IMR-90 (cell line): ENCODE results near the gene MTR. TPM values are rescaled to one million over a fixed set of nuclear protein-coding genes. Genes with fewer than 3 reads are reported as not detected.

ENCODE experiments used
- ATAC-seq: fragments of 200-7000 bp; cut with Tn5 transposase; 2 replicates; pipeline ENCODE4 v1.9.1; 2020; ENCODE audit warnings: low read depth, mild to moderate bottlenecking, moderate library complexity
- BruUV-seq: library from RNA; stranded (reverse); fragments of 400-500 nt; replicated peaks from 2 replicates; lab custom pipeline; 2021; lab: Mats Ljungman, UMichigan
- CTCF ChIA-PET: fragments of 300-600 bp; formaldehyde crosslinking; extraction: SDS; loops from one replicate; lab custom pipeline; 2021; ENCODE audit warnings: antibody characterized with exemption; lab: Yijun Ruan, JAX
- POLR2A ChIA-PET: fragments of 300-600 bp; sonication (Branson Sonifier 250); formaldehyde crosslinking; loops from one replicate; lab custom pipeline; 2022; ENCODE audit warnings: antibody characterized with exemption; ENCODE audit not compliant: unreplicated experiment; lab: Charles Lee
- DNase-seq: peaks from one replicate; pipeline ENCODE4 v3.0.0; 2013
- H2AFZ ChIP-seq: replicated peaks from 2 replicates; pipeline ENCODE3; 2013; ENCODE audit warnings: low read length, mild to moderate bottlenecking; ENCODE audit not compliant: poor library complexity
- H2AK5ac ChIP-seq: 2 replicates; pipeline ENCODE4 v1.6.1; 2013; ENCODE audit warnings: low read depth, low read length, inconsistent platforms
- H2AK9ac ChIP-seq: replicated peaks from 2 replicates; pipeline ENCODE3; 2013; ENCODE audit warnings: mild to moderate bottlenecking, low read depth, low read length, moderate library complexity; ENCODE audit not compliant: poor library complexity
- H2BK120ac ChIP-seq: 2 replicates; pipeline ENCODE4 v1.6.1; 2013; ENCODE audit warnings: low read depth, low read length, inconsistent platforms
- H2BK15ac ChIP-seq: 3 replicates; pipeline ENCODE4 v1.6.1; 2013; ENCODE audit warnings: low read depth, low read length, inconsistent platforms
- H2BK20ac ChIP-seq: 2 replicates; pipeline ENCODE4 v1.6.1; 2013; ENCODE audit warnings: low read depth, mild to moderate bottlenecking, inconsistent platforms, low read length, moderate library complexity
- H2BK5ac ChIP-seq: 2 replicates; pipeline ENCODE4 v1.6.1; 2013; ENCODE audit warnings: mild to moderate bottlenecking, low read depth, low read length, inconsistent platforms; ENCODE audit not compliant: poor library complexity, severe bottlenecking
- H3K14ac ChIP-seq: replicated peaks from 2 replicates; pipeline ENCODE4 v1.6.1; 2013; ENCODE audit warnings: low read depth, low read length, inconsistent platforms
- H3K18ac ChIP-seq: 2 replicates; pipeline ENCODE4 v1.6.1; 2013; ENCODE audit warnings: low read depth, low read length, control low read depth
- H3K23ac ChIP-seq: 2 replicates; pipeline ENCODE4 v1.6.1; 2013; ENCODE audit warnings: low read depth, low read length, inconsistent platforms
- H3K27ac ChIP-seq: 2 replicates; pipeline ENCODE4 v1.5.1; 2013; ENCODE audit warnings: mild to moderate bottlenecking, control low read depth, low read length; ENCODE audit not compliant: insufficient read depth
- H3K27me3 ChIP-seq: 2 replicates; pipeline ENCODE4 v1.6.1; 2013; ENCODE audit warnings: low read length; ENCODE audit not compliant: control insufficient read depth, insufficient read depth
- H3K36me3 ChIP-seq: 2 replicates; pipeline ENCODE4 v1.6.1; 2013; ENCODE audit warnings: low read length, mixed read lengths; ENCODE audit not compliant: control insufficient read depth, insufficient read depth
- H3K4ac ChIP-seq: 2 replicates; pipeline ENCODE4 v1.6.1; 2013; ENCODE audit warnings: low read depth, low read length, inconsistent platforms
- H3K4me1 ChIP-seq: 2 replicates; pipeline ENCODE4 v1.6.1; 2013; ENCODE audit warnings: low read length, mixed read lengths; ENCODE audit not compliant: control insufficient read depth, insufficient read depth
- H3K4me2 ChIP-seq: 2 replicates; pipeline ENCODE4 v1.6.1; 2013; ENCODE audit warnings: low read depth, mild to moderate bottlenecking, control low read depth, low read length, moderate library complexity
- H3K4me3 ChIP-seq: 2 replicates; pipeline ENCODE4 v1.5.1; 2013; ENCODE audit warnings: low read depth, mild to moderate bottlenecking, control low read depth, low read length, moderate library complexity; ENCODE audit not compliant: insufficient read depth
- H3K56ac ChIP-seq: 2 replicates; pipeline ENCODE4 v1.6.1; 2013; ENCODE audit warnings: low read length, inconsistent platforms; ENCODE audit not compliant: insufficient read depth; ENCODE audit errors: extremely low read depth
- H3K79me1 ChIP-seq, 2 experiments: 2 replicates each; pipeline ENCODE4 v1.6.1; 2013; ENCODE audit warnings: low read length in 2 of 2, inconsistent platforms in 1 of 2, low read depth in 1 of 2
- H3K9ac ChIP-seq: 2 replicates; pipeline ENCODE4 v1.6.1; 2013; ENCODE audit warnings: low read depth, low read length, control low read depth
- H3K9me1 ChIP-seq: 2 replicates; pipeline ENCODE4 v1.6.1; 2013; ENCODE audit warnings: low read length, inconsistent platforms; ENCODE audit not compliant: insufficient read depth
- H3K9me3 ChIP-seq: 2 replicates; pipeline ENCODE4 v1.6.1; 2013; ENCODE audit warnings: low read length; ENCODE audit not compliant: control insufficient read depth, insufficient read depth
- H4K20me1 ChIP-seq: 2 replicates; pipeline ENCODE4 v1.6.1; 2013; ENCODE audit warnings: low read length, inconsistent platforms; ENCODE audit not compliant: insufficient read depth
- H4K5ac ChIP-seq: 2 replicates; pipeline ENCODE4 v1.6.1; 2013; ENCODE audit warnings: mild to moderate bottlenecking, low read depth, low read length, control low read depth
- H4K8ac ChIP-seq, 2 experiments: 2 replicates each; pipeline ENCODE4 v1.6.1; 2013; ENCODE audit warnings: low read depth in 2 of 2, low read length in 2 of 2, control low read depth in 1 of 2, inconsistent platforms in 1 of 2
- H4K91ac ChIP-seq: 2 replicates; pipeline ENCODE4 v1.6.1; 2013; ENCODE audit warnings: low read depth, low read length, inconsistent platforms; ENCODE audit not compliant: insufficient read depth
- CHD1 ChIP-seq: IDR thresholded peaks from 2 replicates; pipeline ENCODE4 v1.6.1; 2012; ENCODE audit warnings: low read depth, low read length, improper control_type of control experiment
- MXI1 ChIP-seq: IDR thresholded peaks from 2 replicates; pipeline ENCODE4 v1.6.1; 2012; ENCODE audit warnings: low read depth, mild to moderate bottlenecking, low read length, moderate library complexity, borderline replicate concordance
- RCOR1 ChIP-seq: IDR thresholded peaks from 2 replicates; pipeline ENCODE4 v1.6.1; 2012; ENCODE audit warnings: mild to moderate bottlenecking, low read length, improper control_type of control experiment; ENCODE audit not compliant: insufficient replicate concordance
- dilution Hi-C: fragments of 300-500 bp; cut with HindIII; formaldehyde crosslinking; loops from one replicate; pipeline ENCODE4 v1.14.3; 2018; ENCODE audit warnings: low sequenced_read_pairs; ENCODE audit not compliant: unreplicated experiment
- in situ Hi-C: fragments of 300-500 bp; cut with MboI; formaldehyde crosslinking; loops from 3 replicates; pipeline ENCODE4 v1.14.3; 2019; ENCODE audit warnings: low sequenced_read_pairs, inconsistent platforms, mixed read lengths
- intact Hi-C: fragments of 100-400 bp; cut with micrococcal nuclease; formaldehyde crosslinking; loops from 2 replicates; pipeline ENCODE4 v1.10.0; 2022
- polyA plus RNA-seq, 3 experiments: library from polyadenylated mRNA; depleted of rRNA; stranded (reverse); fragments of >200 nt; gene quantifications; 2 replicates each; pipeline ENCODE4 v1.2.3, GENCODE V29; 2012; ENCODE audit warnings: low replicate concordance in 1 of 3
- total RNA-seq: library from RNA; depleted of rRNA; stranded (reverse); fragments of >200 nt; gene quantifications from 2 replicates; pipeline ENCODE4 v1.2.3, GENCODE V29; 2012

MTR gene
- total and polyA plus RNA-seq, 2 of the 4 experiments (the other 2 are of a cell fraction) = 7.7 to 31.0 TPM

DNA sequence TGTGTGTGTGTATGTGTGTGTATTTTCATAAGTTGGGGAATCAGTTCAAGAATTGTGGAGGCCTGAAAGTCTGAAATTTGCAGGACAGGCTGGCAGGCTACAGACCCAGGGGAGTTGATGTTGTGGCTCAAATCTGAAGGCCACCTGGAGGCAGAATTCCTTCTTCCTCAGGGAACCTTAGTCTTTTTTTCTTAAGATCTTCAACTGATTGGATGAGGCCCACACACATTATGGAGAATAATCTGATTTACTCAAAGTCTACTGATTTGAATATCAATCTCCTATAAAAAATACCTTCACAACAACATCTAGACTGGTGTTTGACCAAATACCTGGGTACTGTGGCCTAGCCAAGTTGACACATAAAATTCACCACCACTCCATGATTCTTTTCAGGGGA is 147.3 kb downstream of the MTR start:
- H3K27ac ChIP-seq = no peak overlapping the region
- no peaks in the 10 kb centered on the region for H3K4me1 ChIP-seq
- H4K8ac ChIP-seq = no peak overlapping the region
- no peak overlapping the region for H2AK5ac ChIP-seq
- DNase-seq (no peak), ATAC-seq (no peak)
- in situ Hi-C loops = no loop called here
- no peak overlapping the region for H3K14ac ChIP-seq
- H3K4me3 ChIP-seq = no peak overlapping the region
- BruUV-seq = no TSS peak
- H3K56ac ChIP-seq = no peak overlapping the region
- no peak overlapping the region for H3K23ac ChIP-seq
- H3K4me2 ChIP-seq = no peak overlapping the region
- CTCF ChIA-PET = no interaction called here
- POLR2A ChIA-PET = no interaction called here
- dilution Hi-C loops = no loop called here
- H2AK9ac ChIP-seq = no peak overlapping the region
- no peak overlapping the region for H2AFZ ChIP-seq
- H3K79me1 ChIP-seq = no peaks in the 10 kb centered on the region
- no peak overlapping the region for H4K5ac ChIP-seq
- H3K4ac ChIP-seq = no peak overlapping the region
- no peaks in the 10 kb centered on the region for H4K20me1 ChIP-seq
- TF ChIP-seq RCOR1 (no peak), CHD1 (no peak), MXI1 (no peak)
- H3K9ac ChIP-seq = no peak overlapping the region
- H2BK120ac ChIP-seq = no peak overlapping the region
- H3K18ac ChIP-seq = no peak overlapping the region
- H2BK20ac ChIP-seq = no peak overlapping the region
- no peaks in the 10 kb centered on the region for H3K27me3 ChIP-seq
- H2BK15ac ChIP-seq = no peak overlapping the region
- no peaks in the 10 kb centered on the region for H3K36me3 ChIP-seq
- peaks cover 7% of the 10 kb centered on the region for H3K9me3 ChIP-seq
- no peaks in the 10 kb centered on the region for H3K9me1 ChIP-seq
- no peak overlapping the region for H4K91ac ChIP-seq
- intact Hi-C loops = no loop called here
- H2BK5ac ChIP-seq = no peak overlapping the region
